ENCODE measurements around the gene TNNI2.

- TF ChIP-seq CTCF (IDR thresholded peaks at IDR 0.05) (no peak), POLR2A (IDR thresholded peaks at IDR 0.05) (no peak)
Measured at GRCh38 chr11:1814691-1815090, 24.1 kb upstream of the TNNI2 start.

Measured in heart left ventricle (tissue), 13 donors.